K562 (cell line): Measurements from ENCODE around the gene ALG13. TPM values are rescaled to one million over a fixed set of nuclear protein-coding genes. Genes with fewer than 3 reads are reported as not detected.

Experiments used
- ATF7 ChIP-seq: fragments of 450-650 bp; IDR thresholded peaks from 2 replicates; pipeline ENCODE4 v1.7.1; 2014; ENCODE audit warnings: mild to moderate bottlenecking, moderate library complexity
- BRD4 ChIP-seq: fragments of 200-600 bp; sonication (generic); IDR thresholded peaks from 2 replicates; pipeline ENCODE4 v1.6.1; 2017; ENCODE audit warnings: inconsistent platforms
- CBFB ChIP-seq: sonication (generic); formaldehyde crosslinking; IDR thresholded peaks from 2 replicates; pipeline ENCODE4 v1.4.0; 2020; ENCODE audit warnings: mild to moderate bottlenecking, missing genetic modification reagents
- ETS2 ChIP-seq: IDR thresholded peaks from 2 replicates; pipeline ENCODE4 v1.6.1; 2016; ENCODE audit warnings: borderline replicate concordance, missing genetic modification characterization, mild to moderate bottlenecking, moderate library complexity, missing compliant biosample characterization; ENCODE audit not compliant: poor library complexity, severe bottlenecking
- FOSL1 ChIP-seq: fragments of 200-800 bp; sonication (Bioruptor generic); conservative IDR thresholded peaks from 2 replicates; pipeline ENCODE4 v1.6.1; 2016; ENCODE audit warnings: missing genetic modification characterization, missing compliant biosample characterization
- HNRNPUL1 ChIP-seq: fragments of 200-400 bp; formaldehyde crosslinking; IDR thresholded peaks from 2 replicates; pipeline ENCODE4 v1.6.1; 2017; ENCODE audit warnings: low read length
- MAFK ChIP-seq: IDR thresholded peaks from 2 replicates; pipeline ENCODE4 v1.6.1; 2011; ENCODE audit warnings: low read length, improper control_type of control experiment
- MTA2 ChIP-seq: fragments of 450-650 bp; IDR thresholded peaks from 2 replicates; pipeline ENCODE4 v1.6.1; 2016; ENCODE audit warnings: low read depth
- NCOA1 ChIP-seq: fragments of 450-650 bp; IDR thresholded peaks from 2 replicates; pipeline ENCODE4 v1.6.1; 2016; ENCODE audit warnings: low read depth
- NCOA2 ChIP-seq, 2 experiments: fragments of 450-650 bp; IDR thresholded peaks; 2 replicates each; pipeline ENCODE4 v1.6.1; 2018; ENCODE audit warnings: mild to moderate bottlenecking in 2 of 2, moderate library complexity in 1 of 2; ENCODE audit not compliant: partially characterized antibody in 2 of 2
- POLR2A ChIP-seq: fragments of 450-650 bp; conservative IDR thresholded peaks from 2 replicates; pipeline ENCODE4 v1.6.1; 2016
- POLR2B ChIP-seq: fragments of 450-650 bp; IDR thresholded peaks from 2 replicates; pipeline ENCODE4 v1.6.1; 2018; ENCODE audit warnings: low read depth; ENCODE audit not compliant: partially characterized antibody
- RUNX1 ChIP-seq: sonication (generic); IDR thresholded peaks from 2 replicates; pipeline ENCODE4 v1.6.1; 2016; ENCODE audit warnings: antibody characterized with exemption, low read depth
- SMARCA4 ChIP-seq: fragments of 450-650 bp; IDR thresholded peaks from 2 replicates; pipeline ENCODE4 v1.6.1; 2016
- ZNF121 ChIP-seq: sonication (generic); formaldehyde crosslinking; conservative IDR thresholded peaks from 2 replicates; pipeline ENCODE4 v1.8.0; 2022; ENCODE audit warnings: missing genetic modification reagents
- ZNF316 ChIP-seq: fragments of 450-650 bp; IDR thresholded peaks from 2 replicates; pipeline ENCODE4 v1.6.1; 2016
- ZNF57 ChIP-seq: fragments of 450-650 bp; formaldehyde crosslinking; IDR thresholded peaks from 2 replicates; pipeline ENCODE4 v1.4.0; 2020; ENCODE audit warnings: mild to moderate bottlenecking, moderate library complexity
- ZNF644 ChIP-seq: fragments of 200-800 bp; sonication (Bioruptor generic); IDR thresholded peaks from 2 replicates; pipeline ENCODE4 v1.6.1; 2016; ENCODE audit warnings: low read depth, missing genetic modification characterization, missing compliant biosample characterization
- ZNF764 ChIP-seq: fragments of 250-450 bp; sonication (Bioruptor Pico); IDR thresholded peaks from 2 replicates; pipeline ENCODE4 v1.4.0; 2020; ENCODE audit warnings: low read depth, mild to moderate bottlenecking, moderate library complexity
- polyA plus RNA-seq, 8 experiments: library from polyadenylated mRNA; depleted of rRNA in 4 of 8; stranded (reverse) in 5 of 8; unstranded in 3 of 8; fragments of >200 nt; fragmentation: Nextera tagmentation in 2 of 8; fragmentation: Illumina TruSeq in 1 of 8; extraction: Ambion mirVana in 2 of 8; extraction: Trizol in 1 of 8; gene quantifications; 2 replicates each; pipeline versions ENCODE4 v1.2.1 to v1.2.3, GENCODE V29; 2011 to 2014; ENCODE audit warnings: inconsistent platforms in 1 of 8, missing spikeins in 1 of 8
- total RNA-seq, 7 experiments: library from RNA; depleted of rRNA in 6 of 7; stranded (reverse); fragments of >200 nt in 6 of 7; fragmentation: Illumina TruSeq in 2 of 7; extraction: Trizol in 2 of 7; gene quantifications; 2 replicates each; pipeline versions ENCODE4 v1.2.1 to v1.2.3, GENCODE V29; 2011 to 2021; ENCODE audit warnings: low replicate concordance in 1 of 7
- TF ChIP-seq, protein P1 (sequence below): sonication (generic); formaldehyde crosslinking; IDR thresholded peaks from 2 replicates; pipeline ENCODE4 v1.8.1; 2022; ENCODE audit warnings: missing genetic modification reagents
- TF ChIP-seq, protein P2 (sequence below): IDR thresholded peaks from 2 replicates; pipeline ENCODE4 v1.6.1; 2012; ENCODE audit warnings: low read depth, low read length, improper control_type of control experiment, borderline replicate concordance
- TF ChIP-seq, protein P3 (sequence below): fragments of 150-350 bp; conservative IDR thresholded peaks from 2 replicates; pipeline ENCODE4 v1.6.1; 2014; ENCODE audit warnings: low read length
- TF ChIP-seq, protein P4 (sequence below): sonication (generic); formaldehyde crosslinking; IDR thresholded peaks from 2 replicates; pipeline ENCODE4 v1.8.0; 2022; ENCODE audit warnings: mild to moderate bottlenecking, low read depth, missing genetic modification reagents

The ALG13 gene
- total and polyA plus RNA-seq, 9 of the 15 experiments (the other 6 are each of a cell fraction or from before 2014, with no cell fraction given): 40.3 to 117 (median 68.2) TPM

DNA sequence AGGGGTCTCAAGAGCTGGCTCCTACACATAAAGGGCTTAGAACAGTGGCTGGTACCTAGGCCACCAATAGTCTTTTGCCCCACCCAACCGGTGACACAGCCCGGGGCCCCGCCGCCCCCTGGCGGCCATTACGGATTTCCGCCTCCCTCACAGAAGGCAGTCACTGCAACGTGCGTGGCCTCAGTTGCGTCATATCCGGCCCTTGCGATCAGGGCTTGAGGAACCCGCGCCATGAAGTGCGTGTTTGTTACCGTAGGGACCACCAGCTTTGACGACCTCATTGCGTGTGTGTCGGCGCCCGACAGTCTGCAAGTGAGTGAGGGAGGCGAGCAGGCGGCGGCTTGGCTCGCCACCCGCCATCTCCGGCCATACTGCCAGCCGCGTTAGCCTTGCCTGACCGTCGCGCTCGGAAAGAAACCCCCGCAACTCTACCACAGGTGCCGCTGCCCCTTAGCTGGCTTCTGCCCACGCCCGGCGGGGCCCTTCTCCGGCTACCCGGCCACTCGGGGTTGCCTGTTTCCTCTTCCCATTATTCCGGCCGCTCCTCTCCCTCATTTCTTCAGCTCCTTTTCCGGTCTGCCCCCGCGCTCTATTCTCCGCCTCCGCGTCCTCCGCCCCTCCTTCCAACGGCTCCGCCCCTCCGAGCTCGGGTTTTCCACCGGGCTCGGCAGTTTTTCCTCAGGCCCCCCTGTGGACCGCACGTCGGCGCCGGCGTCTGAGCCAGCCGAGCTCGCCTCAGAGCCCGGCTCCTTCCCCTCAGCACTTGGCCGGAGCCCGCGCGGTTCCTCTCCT, at the start of gene ALG13 (continued):
- TF ChIP-seq MAFK: no peak
- no peak for TF ChIP-seq ZNF764 (CRISPR knock-in tag)
- no peak for TF ChIP-seq HNRNPUL1
- TF ChIP-seq, protein P1, sequence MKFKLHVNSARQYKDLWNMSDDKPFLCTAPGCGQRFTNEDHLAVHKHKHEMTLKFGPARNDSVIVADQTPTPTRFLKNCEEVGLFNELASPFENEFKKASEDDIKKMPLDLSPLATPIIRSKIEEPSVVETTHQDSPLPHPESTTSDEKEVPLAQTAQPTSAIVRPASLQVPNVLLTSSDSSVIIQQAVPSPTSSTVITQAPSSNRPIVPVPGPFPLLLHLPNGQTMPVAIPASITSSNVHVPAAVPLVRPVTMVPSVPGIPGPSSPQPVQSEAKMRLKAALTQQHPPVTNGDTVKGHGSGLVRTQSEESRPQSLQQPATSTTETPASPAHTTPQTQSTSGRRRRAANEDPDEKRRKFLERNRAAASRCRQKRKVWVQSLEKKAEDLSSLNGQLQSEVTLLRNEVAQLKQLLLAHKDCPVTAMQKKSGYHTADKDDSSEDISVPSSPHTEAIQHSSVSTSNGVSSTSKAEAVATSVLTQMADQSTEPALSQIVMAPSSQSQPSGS: no peak
- peak; percentile 68 for TF ChIP-seq FOSL1 (tag)
- TF ChIP-seq ZNF57 (CRISPR knock-in tag): no peak
- no peak for TF ChIP-seq CBFB (CRISPR knock-in tag)
- no peak for TF ChIP-seq ZNF121
- no peak for TF ChIP-seq RUNX1
- TF ChIP-seq NCOA1: peak; percentile 44; the same call in 1 of the 2 replicates
- peak; percentile 91 for TF ChIP-seq ATF7
- TF ChIP-seq NCOA2 (IDR thresholded peaks at IDR 0.05; ENCODE audit: partially characterized antibody in 2 of 2): no peak
- TF ChIP-seq, protein P2, sequence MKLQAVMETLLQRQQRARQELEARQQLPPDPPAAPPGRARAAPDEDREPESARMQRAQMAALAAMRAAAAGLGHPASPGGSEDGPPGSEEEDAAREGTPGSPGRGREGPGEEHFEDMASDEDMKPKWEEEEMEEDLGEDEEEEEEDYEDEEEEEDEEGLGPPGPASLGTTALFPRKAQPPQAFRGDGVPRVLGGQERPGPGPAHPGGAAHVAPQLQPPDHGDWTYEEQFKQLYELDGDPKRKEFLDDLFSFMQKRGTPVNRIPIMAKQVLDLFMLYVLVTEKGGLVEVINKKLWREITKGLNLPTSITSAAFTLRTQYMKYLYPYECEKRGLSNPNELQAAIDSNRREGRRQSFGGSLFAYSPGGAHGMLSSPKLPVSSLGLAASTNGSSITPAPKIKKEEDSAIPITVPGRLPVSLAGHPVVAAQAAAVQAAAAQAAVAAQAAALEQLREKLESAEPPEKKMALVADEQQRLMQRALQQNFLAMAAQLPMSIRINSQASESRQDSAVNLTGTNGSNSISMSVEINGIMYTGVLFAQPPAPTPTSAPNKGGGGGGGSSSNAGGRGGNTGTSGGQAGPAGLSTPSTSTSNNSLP: no peak
- no peak for TF ChIP-seq MTA2
- TF ChIP-seq POLR2A: peak; percentile 96
- TF ChIP-seq, protein P3, sequence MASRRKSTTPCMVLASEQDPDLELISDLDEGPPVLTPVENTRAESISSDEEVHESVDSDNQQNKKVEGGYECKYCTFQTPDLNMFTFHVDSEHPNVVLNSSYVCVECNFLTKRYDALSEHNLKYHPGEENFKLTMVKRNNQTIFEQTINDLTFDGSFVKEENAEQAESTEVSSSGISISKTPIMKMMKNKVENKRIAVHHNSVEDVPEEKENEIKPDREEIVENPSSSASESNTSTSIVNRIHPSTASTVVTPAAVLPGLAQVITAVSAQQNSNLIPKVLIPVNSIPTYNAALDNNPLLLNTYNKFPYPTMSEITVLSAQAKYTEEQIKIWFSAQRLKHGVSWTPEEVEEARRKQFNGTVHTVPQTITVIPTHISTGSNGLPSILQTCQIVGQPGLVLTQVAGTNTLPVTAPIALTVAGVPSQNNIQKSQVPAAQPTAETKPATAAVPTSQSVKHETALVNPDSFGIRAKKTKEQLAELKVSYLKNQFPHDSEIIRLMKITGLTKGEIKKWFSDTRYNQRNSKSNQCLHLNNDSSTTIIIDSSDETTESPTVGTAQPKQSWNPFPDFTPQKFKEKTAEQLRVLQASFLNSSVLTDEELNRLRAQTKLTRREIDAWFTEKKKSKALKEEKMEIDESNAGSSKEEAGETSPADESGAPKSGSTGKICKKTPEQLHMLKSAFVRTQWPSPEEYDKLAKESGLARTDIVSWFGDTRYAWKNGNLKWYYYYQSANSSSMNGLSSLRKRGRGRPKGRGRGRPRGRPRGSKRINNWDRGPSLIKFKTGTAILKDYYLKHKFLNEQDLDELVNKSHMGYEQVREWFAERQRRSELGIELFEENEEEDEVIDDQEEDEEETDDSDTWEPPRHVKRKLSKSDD: no peak
- TF ChIP-seq ETS2: no peak
- TF ChIP-seq POLR2B: peak; percentile 87
- TF ChIP-seq, protein P4, sequence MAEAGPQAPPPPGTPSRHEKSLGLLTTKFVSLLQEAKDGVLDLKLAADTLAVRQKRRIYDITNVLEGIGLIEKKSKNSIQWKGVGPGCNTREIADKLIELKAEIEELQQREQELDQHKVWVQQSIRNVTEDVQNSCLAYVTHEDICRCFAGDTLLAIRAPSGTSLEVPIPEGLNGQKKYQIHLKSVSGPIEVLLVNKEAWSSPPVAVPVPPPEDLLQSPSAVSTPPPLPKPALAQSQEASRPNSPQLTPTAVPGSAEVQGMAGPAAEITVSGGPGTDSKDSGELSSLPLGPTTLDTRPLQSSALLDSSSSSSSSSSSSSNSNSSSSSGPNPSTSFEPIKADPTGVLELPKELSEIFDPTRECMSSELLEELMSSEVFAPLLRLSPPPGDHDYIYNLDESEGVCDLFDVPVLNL (CRISPR knock-in tag): no peak
- TF ChIP-seq ZNF316: 0 out of 2 replicates have a peak, but pooled peaks have one; percentile 37
- peak; percentile 96 for TF ChIP-seq BRD4
- 0 out of 2 replicates have a peak, but pooled peaks have one; percentile 8 for TF ChIP-seq SMARCA4
- peak; percentile 65; the same call in 1 of the 2 replicates for TF ChIP-seq ZNF644 (tag)
